ENCODE data around the gene METTL26.

Gene METTL26

GRCh38 chr16:636206-637080 lies at the start of gene METTL26:
Gene METTL26, minus strand, starts transcription at chr16:636305. Its CDS starts 15 bp downstream, at chr16:636290.
- Histone ChIP-seq H3K27ac (peak within 1 kb of the TSS; percentile 94 to 97), H3K4me3 (peak within 1 kb of the TSS; percentile 82)
- TF ChIP-seq CTCF (IDR thresholded peaks at IDR 0.05), result no peak
- peak; percentile 96 for DNase-seq (ENCODE audit: low spot score)

GRCh38 chr16:684961-685696 lies 49.0 kb upstream of the METTL26 start:
- no peak for TF ChIP-seq CTCF (IDR thresholded peaks at IDR 0.05)
- Histone ChIP-seq H3K4me3 (peak overlapping the region; percentile 98), H3K27ac (peak overlapping the region in 1 of 2 donors; percentile 90)
- no peak for DNase-seq (ENCODE audit: low spot score)

GRCh38 chr16:684071-684794 lies 48.1 kb upstream of the METTL26 start, which contains the start of gene JMJD8:
Gene JMJD8, minus strand, starts transcription at chr16:684334. Its CDS starts 15 bp downstream, at chr16:684319.
- Histone ChIP-seq H3K27ac (peak within 1 kb of the TSS; percentile 67 to 90), H3K4me3 (peak within 1 kb of the TSS; percentile 98)
- DNase-seq (ENCODE audit: low spot score), result peak; percentile 97
- no peak for TF ChIP-seq CTCF (IDR thresholded peaks at IDR 0.05)

GRCh38 chr16:683396-684070 lies 47.4 kb upstream of the METTL26 start:
- no peak for TF ChIP-seq CTCF (IDR thresholded peaks at IDR 0.05)
- no peak for DNase-seq (ENCODE audit: low spot score)
- Histone ChIP-seq H3K4me3 (peak overlapping the region; percentile 98), H3K27ac (peak overlapping the region; percentile 67 to 90)

- no peak for DNase-seq (ENCODE audit: low spot score)
- Histone ChIP-seq H3K4me3 (peak overlapping the region; percentile 98), H3K27ac (no peak overlapping the region)
- no peak for TF ChIP-seq CTCF (IDR thresholded peaks at IDR 0.05)
Observed at GRCh38 chr16:682493-683395, 46.6 kb upstream of the METTL26 start.

Data from coronary artery (tissue), 2 donors.